Testis (tissue), 3 donors: ENCODE measurements around the gene UBAP1. TPM values are rescaled to one million over a fixed set of nuclear protein-coding genes. Genes with fewer than 3 reads are reported as not detected.

Source experiments
- DNase-seq: peaks from one replicate; pipeline ENCODE4 v3.0.0-alpha.2; 2019
- H3K27ac ChIP-seq, 2 donors: fragments of 200-600 bp; sonication (generic); one replicate each; pipeline ENCODE4 v1.5.1; 2019
- H3K27me3 ChIP-seq: fragments of 200-600 bp; sonication (generic); one replicate; pipeline ENCODE4 v1.5.1; 2019
- H3K36me3 ChIP-seq: fragments of 200-600 bp; sonication (generic); one replicate; pipeline ENCODE4 v1.5.1; 2017; ENCODE audit warnings: low read depth; ENCODE audit errors: missing control alignments
- H3K4me1 ChIP-seq: fragments of 200-600 bp; sonication (generic); one replicate; pipeline ENCODE4 v1.5.1; 2019
- H3K4me3 ChIP-seq, 2 donors: fragments of 200-600 bp; sonication (generic); one replicate each; pipeline ENCODE4 v1.5.1; 2017 to 2019
- H3K9me3 ChIP-seq: fragments of 200-600 bp; sonication (generic); one replicate; pipeline ENCODE4 v1.5.1; 2017
- CTCF ChIP-seq, 3 experiments: fragments of 450-650 bp in 2 of 3; fragments of 200-600 bp in 1 of 3; sonication (generic) in 1 of 3; IDR thresholded peaks; one replicate each; pipeline ENCODE4 v1.5.1; 2016 to 2019; ENCODE audit warnings: antibody characterized with exemption in 3 of 3, mild to moderate bottlenecking in 2 of 3, moderate library complexity in 1 of 3
- POLR2A ChIP-seq: fragments of 450-650 bp; IDR thresholded peaks from one replicate; pipeline ENCODE4 v1.6.1; 2017; ENCODE audit warnings: antibody characterized with exemption, mild to moderate bottlenecking, moderate library complexity
- WGBS, 2 donors: methylation state at CpG; one replicate each; pipeline ENCODE4 v1.1.5; 2018; 5-methylcytosine and 5-hydroxymethylcytosine counted together
- intact Hi-C: fragments of 100-400 bp; cut with DNase I; formaldehyde crosslinking; loops from one replicate; pipeline ENCODE4 v1.15.1; 2023; ENCODE audit warnings: low total_unique reads
- polyA plus RNA-seq: library from polyadenylated mRNA; stranded (reverse); fragments of 350-450 nt; fragmentation: Illumina TruSeq; extraction: RNeasy Lipid Tissue Mini Kit (QIAGEN cat#74804); gene quantifications from one replicate; pipeline ENCODE4 v1.2.3, GENCODE V29; 2014; ENCODE audit warnings: low read depth, low replicate concordance; ENCODE audit not compliant: insufficient read depth
- total RNA-seq, 2 donors: library from RNA; depleted of rRNA; stranded (reverse); fragments of >200 nt; gene quantifications; one replicate each; pipeline ENCODE4 v1.2.3, GENCODE V29; 2016

UBAP1 gene
- total and polyA plus RNA-seq, 3 donors from 2014 or later = 65.1 to 127 (median 81.9) TPM

GRCh38 chr9:34169125-34169524, 9.7 kb upstream of the UBAP1 start:
- 90 to 92% methylated on average over 6 of the region's 6 CpGs for WGBS, 2 donors
- TF ChIP-seq POLR2A (no peak), CTCF (IDR thresholded peaks at IDR 0.05) (no peak)
- intact Hi-C loops = no loop called here

GRCh38 chr9:34170237-34170991, 8.4 kb upstream of the UBAP1 start:
- no peak overlapping the region for H3K27ac ChIP-seq

More at GRCh38 chr9:34169125-34169524, 9.7 kb upstream of the UBAP1 start:
- Histone ChIP-seq H3K4me3 (no peak overlapping the region), H3K27me3 (no peaks in the 10 kb centered on the region), H3K36me3 (no peaks in the 10 kb centered on the region), H3K4me1 (peaks cover 9% of the 10 kb centered on the region), H3K9me3 (no peaks in the 10 kb centered on the region), H3K27ac (no peak overlapping the region)
- DNase-seq = no peak

GRCh38 chr9:34171753-34172535, 6.9 kb upstream of the UBAP1 start:
- 87 to 90% methylated on average over 15 of the region's 15 CpGs for WGBS, 2 donors
- DNase-seq = no peak
- H3K27ac ChIP-seq = no peak overlapping the region
- TF ChIP-seq CTCF (IDR thresholded peaks at IDR 0.05) (no peak), POLR2A (no peak)
- H3K36me3 ChIP-seq = no peaks in the 10 kb centered on the region
- no peak overlapping the region for H3K4me3 ChIP-seq
- peaks cover 9% of the 10 kb centered on the region for H3K4me1 ChIP-seq
- H3K9me3 ChIP-seq = no peaks in the 10 kb centered on the region
- intact Hi-C loops = no loop called here
- H3K27me3 ChIP-seq = no peaks in the 10 kb centered on the region

More at GRCh38 chr9:34170237-34170991, 8.4 kb upstream of the UBAP1 start:
- H3K4me1 ChIP-seq = peaks cover 9% of the 10 kb centered on the region
- 22 to 50% methylated on average over 1 of the region's 1 CpG for WGBS, 2 donors
- no peaks in the 10 kb centered on the region for H3K36me3 ChIP-seq
- H3K4me3 ChIP-seq = no peak overlapping the region
- DNase-seq = peak; percentile 62
- intact Hi-C loops = no loop called here
- no peaks in the 10 kb centered on the region for H3K9me3 ChIP-seq
- H3K27me3 ChIP-seq = no peaks in the 10 kb centered on the region
- TF ChIP-seq CTCF (IDR thresholded peaks at IDR 0.05) = no peak

GRCh38 chr9:34176089-34176488, 2.8 kb upstream of the UBAP1 start:
- 60 to 74% methylated on average over 3 of the region's 3 CpGs for WGBS, 2 donors
- intact Hi-C loops = no loop called here
- Histone ChIP-seq H3K9me3 (no peaks in the 10 kb centered on the region), H3K4me3 (no peak overlapping the region), H3K27me3 (no peaks in the 10 kb centered on the region), H3K27ac (no peak overlapping the region), H3K36me3 (no peaks in the 10 kb centered on the region), H3K4me1 (peaks cover 8% of the 10 kb centered on the region)
- TF ChIP-seq CTCF (IDR thresholded peaks at IDR 0.05) (no peak), POLR2A (no peak)
- DNase-seq = no peak
